Neural progenitor cell (in vitro differentiated cells): ENCODE measurements around the gene TRABD2B. TPM values are rescaled to one million over a fixed set of nuclear protein-coding genes. Genes with fewer than 3 reads are reported as not detected.

Experiments
- DNase-seq: peaks from one replicate; pipeline ENCODE4 v3.0.0-alpha.2; 2016; ENCODE audit warnings: low spot score
- H2AFZ ChIP-seq: fragments of 200-600 bp; sonication (generic); replicated peaks from 2 replicates; pipeline ENCODE4 v1.6.1; 2016; ENCODE audit warnings: antibody characterized with exemption
- H3F3A ChIP-seq: fragments of 200-600 bp; sonication (generic); 2 replicates; pipeline ENCODE4 v1.6.1; 2016; ENCODE audit warnings: antibody characterized with exemption, low read depth
- H3K27ac ChIP-seq: fragments of 200-600 bp; sonication (generic); 2 replicates; pipeline ENCODE4 v1.5.1; 2016; ENCODE audit warnings: mild to moderate bottlenecking
- H3K27me3 ChIP-seq: fragments of 200-600 bp; sonication (generic); 2 replicates; pipeline ENCODE4 v1.6.1; 2016; ENCODE audit warnings: mild to moderate bottlenecking, moderate library complexity
- H3K36me3 ChIP-seq: fragments of 200-600 bp; sonication (generic); 2 replicates; pipeline ENCODE4 v1.5.1; 2016
- H3K4me1 ChIP-seq: fragments of 200-600 bp; sonication (generic); 2 replicates; pipeline ENCODE4 v1.6.1; 2016; ENCODE audit warnings: mixed run types
- H3K4me2 ChIP-seq: fragments of 200-600 bp; sonication (generic); 2 replicates; pipeline ENCODE4 v1.6.1; 2016
- H3K4me3 ChIP-seq: fragments of 200-600 bp; sonication (generic); 2 replicates; pipeline ENCODE4 v1.5.1; 2016
- H3K79me2 ChIP-seq: fragments of 200-600 bp; sonication (generic); 2 replicates; pipeline ENCODE4 v1.6.1; 2016; ENCODE audit warnings: low read depth
- H3K9ac ChIP-seq: fragments of 200-600 bp; sonication (generic); 2 replicates; pipeline ENCODE4 v1.6.1; 2016
- H3K9me3 ChIP-seq: fragments of 200-600 bp; sonication (generic); 2 replicates; pipeline ENCODE4 v1.5.1; 2016; ENCODE audit warnings: low read depth
- H4K20me1 ChIP-seq: fragments of 200-600 bp; sonication (generic); 2 replicates; pipeline ENCODE4 v1.6.1; 2016; ENCODE audit warnings: low read depth
- H3K27ac Mint-ChIP-seq: 3 replicates; pipeline ENCODE4 v1.8.0; 2021; ENCODE audit warnings: mixed read lengths
- H3K27me3 Mint-ChIP-seq: 2 replicates; pipeline ENCODE4 v1.8.0; 2022; ENCODE audit warnings: low read depth, mild to moderate bottlenecking, inconsistent platforms, moderate library complexity, mixed read lengths; ENCODE audit not compliant: insufficient read depth
- H3K36me3 Mint-ChIP-seq: 3 replicates; pipeline ENCODE4 v1.8.0; 2021; ENCODE audit warnings: mixed read lengths
- H3K4me1 Mint-ChIP-seq: 3 replicates; pipeline ENCODE4 v1.8.0; 2021; ENCODE audit warnings: mixed read lengths
- H3K4me3 Mint-ChIP-seq: 3 replicates; pipeline ENCODE4 v1.8.0; 2021; ENCODE audit warnings: mild to moderate bottlenecking, moderate library complexity, mixed read lengths
- H3K9me3 Mint-ChIP-seq: 3 replicates; pipeline ENCODE4 v1.8.0; 2020; ENCODE audit warnings: mixed read lengths
- CTCF ChIP-seq: fragments of 200-600 bp; sonication (generic); IDR thresholded peaks from 2 replicates; pipeline ENCODE4 v1.5.1; 2017; ENCODE audit warnings: antibody characterized with exemption, mild to moderate bottlenecking
- EZH2 ChIP-seq: fragments of 200-600 bp; sonication (generic); IDR thresholded peaks from 2 replicates; pipeline ENCODE4 v1.6.1; 2017; ENCODE audit warnings: antibody characterized with exemption, mild to moderate bottlenecking, moderate library complexity
- EZH2phosphoT487 ChIP-seq: fragments of 200-600 bp; sonication (generic); IDR thresholded peaks from 2 replicates; pipeline ENCODE4 v1.6.1; 2017; ENCODE audit warnings: antibody characterized with exemption
- total RNA-seq: library from RNA; depleted of rRNA; stranded (reverse); fragments of >200 nt; gene quantifications from 2 replicates; pipeline ENCODE4 v1.2.3, GENCODE V29; 2015; ENCODE audit warnings: low replicate concordance

The TRABD2B gene
- total RNA-seq, 1 donor from 2014 or later, result 0.09 TPM

- no peak overlapping the region for H2AFZ ChIP-seq
- no peaks in the 10 kb centered on the region for H4K20me1 ChIP-seq
- Mint-ChIP-seq H3K27me3 (no peaks in the 10 kb centered on the region), H3K4me1 (peaks cover 37% of the 10 kb centered on the region), H3K9me3 (no peaks in the 10 kb centered on the region), H3K4me3 (no peak overlapping the region), H3K36me3 (no peaks in the 10 kb centered on the region), H3K27ac (no peak overlapping the region)
- H3K4me2 ChIP-seq, result no peak overlapping the region
- no peaks in the 10 kb centered on the region for H3K27me3 ChIP-seq
- TF ChIP-seq EZH2, result no peak
- TF ChIP-seq EZH2phosphoT487, result no peak
- H3K27ac ChIP-seq, result no peak overlapping the region
- no peak overlapping the region for H3K4me3 ChIP-seq
- H3K9ac ChIP-seq, result no peak overlapping the region
- H3K36me3 ChIP-seq, result no peaks in the 10 kb centered on the region
- no peaks in the 10 kb centered on the region for H3K9me3 ChIP-seq
- H3K4me1 ChIP-seq, result no peaks in the 10 kb centered on the region
- H3K79me2 ChIP-seq, result no peaks in the 10 kb centered on the region
- no peaks in the 10 kb centered on the region for H3F3A ChIP-seq
- no peak for DNase-seq
These were observed 122.1 kb downstream of the TRABD2B start for GRCh38 chr1:47875036-47875435.

- Histone ChIP-seq H3F3A (no peaks in the 10 kb centered on the region), H3K4me1 (no peaks in the 10 kb centered on the region), H3K9ac (no peak overlapping the region), H4K20me1 (no peaks in the 10 kb centered on the region), H3K27me3 (no peaks in the 10 kb centered on the region), H3K79me2 (no peaks in the 10 kb centered on the region), H3K36me3 (no peaks in the 10 kb centered on the region), H3K27ac (no peak overlapping the region), H3K4me2 (no peak overlapping the region), H2AFZ (no peak overlapping the region), H3K9me3 (no peaks in the 10 kb centered on the region), H3K4me3 (no peak overlapping the region)
- Mint-ChIP-seq H3K4me1 (peaks cover 37% of the 10 kb centered on the region), H3K27ac (no peak overlapping the region), H3K9me3 (no peaks in the 10 kb centered on the region), H3K27me3 (no peaks in the 10 kb centered on the region), H3K4me3 (no peak overlapping the region), H3K36me3 (peaks cover 1% of the 10 kb centered on the region)
- TF ChIP-seq EZH2phosphoT487 (no peak), EZH2 (no peak)
- DNase-seq, result no peak
These were observed 123.8 kb downstream of the TRABD2B start for GRCh38 chr1:47873337-47873736.

DNA sequence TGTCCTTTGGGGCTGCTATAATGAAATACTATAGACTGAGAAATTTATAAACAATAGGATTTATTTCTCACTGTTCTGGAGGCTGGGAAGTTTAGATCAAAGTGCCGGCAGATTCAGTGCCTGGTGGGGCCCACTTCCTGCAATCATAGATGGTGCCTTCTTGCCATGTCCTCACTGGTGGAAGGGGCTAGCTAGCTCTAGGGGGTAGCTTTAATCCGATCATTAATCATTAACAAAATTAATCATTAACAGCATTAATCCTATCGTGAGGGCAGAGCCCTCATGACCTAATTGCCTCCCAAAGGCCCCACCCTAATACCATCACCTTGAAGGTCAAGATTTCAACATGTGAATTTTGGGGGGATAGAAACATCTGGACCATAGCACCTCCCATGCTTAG, 124.3 kb downstream of the TRABD2B start:
- no peaks in the 10 kb centered on the region for H3K9me3 Mint-ChIP-seq
- Histone ChIP-seq H3K9me3 (no peaks in the 10 kb centered on the region), H3K27ac (no peak overlapping the region), H3K4me2 (no peak overlapping the region), H3F3A (no peaks in the 10 kb centered on the region), H3K79me2 (no peaks in the 10 kb centered on the region), H3K4me1 (no peaks in the 10 kb centered on the region), H3K36me3 (no peaks in the 10 kb centered on the region), H2AFZ (no peak overlapping the region), H3K27me3 (no peaks in the 10 kb centered on the region), H4K20me1 (no peaks in the 10 kb centered on the region), H3K4me3 (no peak overlapping the region), H3K9ac (no peak overlapping the region)
- H3K4me3 Mint-ChIP-seq, result no peak overlapping the region
- TF ChIP-seq EZH2phosphoT487, result no peak
- no peak for TF ChIP-seq CTCF
- TF ChIP-seq EZH2, result no peak
- DNase-seq, result no peak
- no peak overlapping the region for H3K27ac Mint-ChIP-seq
- peaks cover 1% of the 10 kb centered on the region for H3K36me3 Mint-ChIP-seq
- no peaks in the 10 kb centered on the region for H3K27me3 Mint-ChIP-seq
- H3K4me1 Mint-ChIP-seq, result peaks cover 37% of the 10 kb centered on the region

GRCh38 chr1:47871799-47872353, 125.3 kb downstream of the TRABD2B start:
- H3K4me1 Mint-ChIP-seq, result peaks cover 32% of the 10 kb centered on the region
- H3K27ac ChIP-seq, result no peak overlapping the region
- no peak for TF ChIP-seq CTCF
- no peak overlapping the region for H3K4me3 ChIP-seq
- H3K9ac ChIP-seq, result no peak overlapping the region
- peaks cover 3% of the 10 kb centered on the region for H3K36me3 Mint-ChIP-seq
- no peaks in the 10 kb centered on the region for H3K36me3 ChIP-seq
- H3K9me3 Mint-ChIP-seq, result peaks cover 1% of the 10 kb centered on the region
- H3K27me3 Mint-ChIP-seq, result no peaks in the 10 kb centered on the region
- no peaks in the 10 kb centered on the region for H3K9me3 ChIP-seq
- H2AFZ ChIP-seq, result no peak overlapping the region
- H3K4me2 ChIP-seq, result no peak overlapping the region
- no peaks in the 10 kb centered on the region for H3K79me2 ChIP-seq
- no peaks in the 10 kb centered on the region for H3F3A ChIP-seq
- H3K4me1 ChIP-seq, result no peaks in the 10 kb centered on the region
- no peaks in the 10 kb centered on the region for H4K20me1 ChIP-seq
- no peak overlapping the region for H3K27ac Mint-ChIP-seq
- H3K27me3 ChIP-seq, result no peaks in the 10 kb centered on the region
- no peak for DNase-seq
- H3K4me3 Mint-ChIP-seq, result no peak overlapping the region
